Endodermal cell (in vitro differentiated cells): Measurements from ENCODE around the gene GET4. TPM values are rescaled to one million over a fixed set of nuclear protein-coding genes. Genes with fewer than 3 reads are reported as not detected.
A peak's percentile ranks its signal among the peaks of the same experiment; 100 is the strongest.

Experiments
- DNase-seq: peaks from one replicate; pipeline ENCODE4 v3.0.0-alpha.2; 2017
- H3K27ac ChIP-seq: 2 replicates; pipeline ENCODE4 v1.5.1; 2013; ENCODE audit warnings: mild to moderate bottlenecking, low read depth, low read length, moderate library complexity
- H3K27me3 ChIP-seq: 2 replicates; pipeline ENCODE4 v1.6.1; 2013; ENCODE audit warnings: mild to moderate bottlenecking, low read length, moderate library complexity; ENCODE audit not compliant: insufficient read depth, control insufficient read depth, poor library complexity, severe bottlenecking
- H3K36me3 ChIP-seq: 2 replicates; pipeline ENCODE4 v1.7.0; 2013; ENCODE audit warnings: mild to moderate bottlenecking, low read length, moderate library complexity; ENCODE audit not compliant: control insufficient read depth, insufficient read depth
- H3K4me1 ChIP-seq: one replicate; pipeline ENCODE4 v1.7.0; 2013; ENCODE audit warnings: low read length; ENCODE audit not compliant: control insufficient read depth, insufficient read depth
- H3K4me3 ChIP-seq: 2 replicates; pipeline ENCODE4 v1.5.1; 2013; ENCODE audit warnings: mild to moderate bottlenecking, low read length, moderate library complexity
- H3K9ac ChIP-seq: 2 replicates; pipeline ENCODE4 v1.6.1; 2013; ENCODE audit warnings: mild to moderate bottlenecking, low read length, moderate library complexity; ENCODE audit not compliant: poor library complexity, severe bottlenecking; ENCODE audit errors: extremely low read depth
- H3K9me3 ChIP-seq: 2 replicates; pipeline ENCODE4 v1.6.1; 2013; ENCODE audit warnings: mild to moderate bottlenecking, low read length, moderate library complexity; ENCODE audit not compliant: control insufficient read depth
- H3K27ac Mint-ChIP-seq: 2 replicates; pipeline ENCODE4 v1.8.0; 2020; ENCODE audit warnings: mixed read lengths
- H3K27me3 Mint-ChIP-seq: 2 replicates; pipeline ENCODE4 v1.8.0; 2021; ENCODE audit warnings: mild to moderate bottlenecking, mixed read lengths; ENCODE audit not compliant: insufficient read depth
- H3K36me3 Mint-ChIP-seq: 2 replicates; pipeline ENCODE4 v1.8.0; 2020; ENCODE audit warnings: low read depth, mixed read lengths
- H3K4me1 Mint-ChIP-seq: 2 replicates; pipeline ENCODE4 v1.8.0; 2020; ENCODE audit warnings: mixed read lengths
- H3K4me3 Mint-ChIP-seq: 2 replicates; pipeline ENCODE4 v1.8.0; 2020; ENCODE audit warnings: mild to moderate bottlenecking, moderate library complexity, mixed read lengths
- H3K9me3 Mint-ChIP-seq: 2 replicates; pipeline ENCODE4 v1.8.0; 2020; ENCODE audit warnings: mild to moderate bottlenecking, mixed read lengths
- WGBS, 2 experiments: methylation state at CpG; one replicate each; pipeline versions ENCODE4 v1.1.5 to v1.1.7; 2013; ENCODE audit warnings: missing lambda C conversion rate in 2 of 2, mixed read lengths in 1 of 2; ENCODE audit not compliant: insufficient coverage in 1 of 2, insufficient read length in 1 of 2; 5-methylcytosine and 5-hydroxymethylcytosine counted together
- total RNA-seq, 2 donors: library from RNA; stranded (reverse); fragmentation: NEBNext Ultra II Directional in 1 of 2; extraction: Animal tissue kit (Norgen Biotek cat#: 25700) in 1 of 2; gene quantifications; 2 replicates in 1 of 2; 3 replicates in 1 of 2; pipeline ENCODE4 v1.2.1, GENCODE V29; 2021
- TF ChIP-seq, protein P1 (sequence below): fragments of 200-600 bp; sonication (generic); conservative IDR thresholded peaks from 2 replicates; pipeline ENCODE4 v1.5.0; 2021; ENCODE audit warnings: antibody characterized with exemption, mild to moderate bottlenecking

Gene GET4
- total RNA-seq, 2 donors from 2014 or later: 73.3 to 84.3 TPM

DNA sequence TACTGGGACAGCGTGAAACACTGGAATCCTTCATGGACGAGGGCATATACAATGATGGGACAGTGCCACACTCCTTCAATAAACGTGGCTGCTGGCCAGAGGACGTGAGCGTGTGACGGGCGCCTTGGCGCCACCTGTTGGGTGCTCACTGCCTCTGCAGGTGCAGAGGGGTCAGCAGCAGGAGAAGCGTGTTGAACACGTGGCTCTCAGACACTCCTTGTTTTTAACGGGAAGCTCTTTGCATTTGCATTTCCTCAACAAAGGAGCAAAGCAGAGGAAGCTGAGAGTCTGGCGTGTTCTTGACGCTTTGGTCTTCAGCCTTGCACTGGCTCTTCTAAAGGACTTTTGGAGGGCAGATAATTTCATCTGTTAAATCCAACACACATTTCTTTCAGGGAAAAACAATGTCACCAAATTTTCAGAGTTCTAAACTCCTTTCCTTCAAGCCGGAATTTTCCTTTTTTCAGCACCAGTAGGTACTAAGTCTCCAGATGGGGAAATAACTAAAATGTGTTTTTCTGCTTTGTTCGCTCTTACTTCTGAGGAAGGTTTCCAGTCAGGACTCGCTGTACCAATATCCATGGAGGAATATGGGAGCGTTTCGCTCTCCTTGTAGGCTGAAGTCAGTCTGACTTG lies 2.9 kb upstream of the GET4 start:
- 52 to 59% methylated on average over 16 to 18 of the region's 18 CpGs for WGBS, 2 experiments
- TF ChIP-seq, protein P1, sequence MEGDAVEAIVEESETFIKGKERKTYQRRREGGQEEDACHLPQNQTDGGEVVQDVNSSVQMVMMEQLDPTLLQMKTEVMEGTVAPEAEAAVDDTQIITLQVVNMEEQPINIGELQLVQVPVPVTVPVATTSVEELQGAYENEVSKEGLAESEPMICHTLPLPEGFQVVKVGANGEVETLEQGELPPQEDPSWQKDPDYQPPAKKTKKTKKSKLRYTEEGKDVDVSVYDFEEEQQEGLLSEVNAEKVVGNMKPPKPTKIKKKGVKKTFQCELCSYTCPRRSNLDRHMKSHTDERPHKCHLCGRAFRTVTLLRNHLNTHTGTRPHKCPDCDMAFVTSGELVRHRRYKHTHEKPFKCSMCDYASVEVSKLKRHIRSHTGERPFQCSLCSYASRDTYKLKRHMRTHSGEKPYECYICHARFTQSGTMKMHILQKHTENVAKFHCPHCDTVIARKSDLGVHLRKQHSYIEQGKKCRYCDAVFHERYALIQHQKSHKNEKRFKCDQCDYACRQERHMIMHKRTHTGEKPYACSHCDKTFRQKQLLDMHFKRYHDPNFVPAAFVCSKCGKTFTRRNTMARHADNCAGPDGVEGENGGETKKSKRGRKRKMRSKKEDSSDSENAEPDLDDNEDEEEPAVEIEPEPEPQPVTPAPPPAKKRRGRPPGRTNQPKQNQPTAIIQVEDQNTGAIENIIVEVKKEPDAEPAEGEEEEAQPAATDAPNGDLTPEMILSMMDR: peak; percentile 94

DNA sequence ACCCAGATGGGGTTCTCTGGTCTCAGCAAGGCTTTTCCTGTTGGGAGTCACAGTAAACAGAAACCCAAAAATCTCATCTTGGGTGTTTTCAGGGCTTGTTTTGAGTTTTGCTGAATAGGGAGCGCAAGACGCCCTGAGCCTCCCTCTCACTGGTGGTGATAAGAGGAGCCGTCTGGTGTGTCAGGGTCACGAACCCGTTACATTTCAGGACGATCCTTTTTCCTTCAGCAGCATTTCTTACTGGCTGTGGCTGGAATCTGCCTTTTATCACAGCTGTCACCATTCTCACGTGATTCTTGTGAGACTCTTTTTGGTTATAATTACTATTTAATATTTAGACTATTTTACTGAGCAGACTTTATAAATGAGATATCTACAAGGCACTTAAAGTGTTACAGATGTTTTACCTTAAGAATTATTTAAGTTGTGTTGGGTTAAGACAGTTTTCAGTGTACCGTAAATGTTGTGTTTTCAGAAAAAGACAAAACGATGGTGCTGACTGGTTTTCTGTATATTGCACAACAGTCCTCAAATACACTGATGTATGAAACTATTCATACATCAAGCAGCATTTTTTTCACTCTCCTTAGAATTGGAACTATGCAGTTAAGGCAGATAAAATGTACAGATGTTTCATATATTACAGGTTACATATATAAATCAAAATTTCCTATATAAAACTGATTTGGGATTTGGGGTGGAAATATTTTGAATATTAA lies 2.2 kb upstream of the GET4 start:
- H3K4me3 ChIP-seq: no peak overlapping the region
- H3K36me3 ChIP-seq: peaks cover 61% of the 10 kb centered on the region
- no peak overlapping the region for H3K9ac ChIP-seq
- no peak for DNase-seq
- no peaks in the 10 kb centered on the region for H3K27me3 Mint-ChIP-seq
- H3K4me1 ChIP-seq: peaks cover 4% of the 10 kb centered on the region
- no peaks in the 10 kb centered on the region for H3K27me3 ChIP-seq
- peaks cover 13% of the 10 kb centered on the region for H3K4me1 Mint-ChIP-seq
- WGBS, 2 experiments: 89 to 97% methylated on average over 4 to 8 of the region's 9 CpGs
- H3K36me3 Mint-ChIP-seq: peaks cover 58% of the 10 kb centered on the region
- no peak overlapping the region for H3K4me3 Mint-ChIP-seq
- H3K27ac ChIP-seq: no peak overlapping the region
- peak overlapping the region; percentile 89 for H3K27ac Mint-ChIP-seq
- no peaks in the 10 kb centered on the region for H3K9me3 ChIP-seq
- H3K9me3 Mint-ChIP-seq: peaks cover 10% of the 10 kb centered on the region
- TF ChIP-seq, protein P1: no peak

More for the DNA sequence above, 2.9 kb upstream of the GET4 start:
- no peaks in the 10 kb centered on the region for H3K27me3 Mint-ChIP-seq
- Histone ChIP-seq H3K4me3 (no peak overlapping the region), H3K9ac (no peak overlapping the region), H3K27me3 (no peaks in the 10 kb centered on the region), H3K9me3 (no peaks in the 10 kb centered on the region), H3K4me1 (peaks cover 4% of the 10 kb centered on the region), H3K36me3 (peaks cover 62% of the 10 kb centered on the region), H3K27ac (no peak overlapping the region)
- peak; percentile 92 for DNase-seq
- H3K9me3 Mint-ChIP-seq: peaks cover 10% of the 10 kb centered on the region
- peak overlapping the region; percentile 89 for H3K27ac Mint-ChIP-seq
- no peak overlapping the region for H3K4me3 Mint-ChIP-seq
- peaks cover 10% of the 10 kb centered on the region for H3K4me1 Mint-ChIP-seq
- H3K36me3 Mint-ChIP-seq: peaks cover 59% of the 10 kb centered on the region

DNA sequence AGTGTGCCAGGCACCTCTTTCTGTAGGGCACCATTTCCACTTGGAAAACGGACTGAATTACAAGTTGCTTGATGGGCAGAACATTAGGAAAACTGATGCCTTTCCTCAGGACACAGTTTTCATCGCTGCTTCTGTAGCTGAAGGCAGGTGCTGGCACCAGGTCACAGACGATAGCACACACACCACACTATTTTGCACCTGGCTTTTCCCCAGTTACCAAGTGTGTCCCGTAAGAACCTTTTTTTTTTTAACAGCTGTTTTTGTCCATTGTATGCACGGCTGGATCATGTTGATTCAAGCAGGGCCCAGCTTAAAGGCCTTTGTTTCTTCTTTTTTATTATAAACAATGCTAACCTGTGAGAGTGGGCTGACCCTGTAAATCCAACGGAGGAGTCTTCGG lies 1.3 kb upstream of the GET4 start:
- Mint-ChIP-seq H3K27me3 (no peaks in the 10 kb centered on the region), H3K4me1 (peaks cover 16% of the 10 kb centered on the region), H3K9me3 (peaks cover 10% of the 10 kb centered on the region), H3K4me3 (no peak overlapping the region), H3K36me3 (peaks cover 54% of the 10 kb centered on the region), H3K27ac (peak overlapping the region; percentile 48)
- Histone ChIP-seq H3K27ac (no peak overlapping the region), H3K4me1 (peaks cover 4% of the 10 kb centered on the region), H3K4me3 (no peak overlapping the region), H3K27me3 (no peaks in the 10 kb centered on the region), H3K9me3 (no peaks in the 10 kb centered on the region), H3K9ac (no peak overlapping the region), H3K36me3 (peaks cover 62% of the 10 kb centered on the region)
- 89 to 91% methylated on average over 6 to 7 of the region's 7 CpGs for WGBS, 2 experiments
- TF ChIP-seq, protein P1: no peak
- no peak for DNase-seq
